Measurements from ENCODE around the gene DSC1.

The DSC1 gene

GRCh38 chr18:31102941-31103340, 59.7 kb downstream of the DSC1 start:
- DNase-seq, result no peak

GRCh38 chr18:31102025-31102684, 60.5 kb downstream of the DSC1 start, which contains the start of gene DSC2:
DSC2 (minus strand) TSS chr18:31102421; CDS start chr18:31101971, 450 bp downstream.
- no peak for DNase-seq

GRCh38 chr18:31101183-31102024, 61.3 kb downstream of the DSC1 start:
- no peak for DNase-seq

GRCh38 chr18:31100436-31101182, 62.0 kb downstream of the DSC1 start:
- DNase-seq, result no peak

- no peak for DNase-seq
Observed at GRCh38 chr18:31099450-31100230, 63.0 kb downstream of the DSC1 start.

GRCh38 chr18:31098878-31099277, 63.8 kb downstream of the DSC1 start:
- DNase-seq, result no peak

GRCh38 chr18:31097666-31098065, 65.0 kb downstream of the DSC1 start:
- no peak for DNase-seq

- no peak for DNase-seq
Observed at GRCh38 chr18:31093880-31094279, 68.8 kb downstream of the DSC1 start.

GRCh38 chr18:31093294-31093693, 69.4 kb downstream of the DSC1 start:
- DNase-seq, result no peak

- no peak for DNase-seq
Observed at GRCh38 chr18:31091350-31091749, 71.3 kb downstream of the DSC1 start.

GRCh38 chr18:31088532-31088931, 74.1 kb downstream of the DSC1 start:
- DNase-seq, result no peak

- DNase-seq, result no peak
Observed at GRCh38 chr18:31079973-31080372, 82.7 kb downstream of the DSC1 start.
